PC-3 (cell line): ENCODE data around the gene SIAE. TPM values are rescaled to one million over a fixed set of nuclear protein-coding genes. Genes with fewer than 3 reads are reported as not detected.

Experiments
- ATAC-seq: fragments of 200-7000 bp; cut with Tn5 transposase; 2 replicates; pipeline ENCODE4 v1.9.1; 2020; ENCODE audit warnings: mild to moderate bottlenecking, moderate library complexity
- BruUV-seq: library from RNA; stranded (reverse); fragments of 400-500 nt; replicated peaks from 2 replicates; lab custom pipeline; 2021; lab: Mats Ljungman, UMichigan
- CTCF ChIA-PET: fragments of 300-600 bp; sonication (Branson Sonifier 250); formaldehyde crosslinking; loops from one replicate; lab custom pipeline; 2022; ENCODE audit warnings: antibody characterized with exemption; lab: Charles Lee
- POLR2A ChIA-PET: fragments of 300-600 bp; sonication (Branson Sonifier 250); formaldehyde crosslinking; loops from one replicate; lab custom pipeline; 2022; ENCODE audit warnings: antibody characterized with exemption; ENCODE audit not compliant: unreplicated experiment; lab: Charles Lee
- DNase-seq: peaks from one replicate; pipeline ENCODE4 v3.0.0-alpha.2; 2015
- H2AFZ ChIP-seq: fragments of 300-600 bp; sonication (generic); 2 replicates; pipeline ENCODE4 v1.6.0; 2016; ENCODE audit warnings: antibody characterized with exemption, low read length
- H3F3A ChIP-seq: fragments of 300-600 bp; sonication (generic); one replicate; pipeline ENCODE4 v1.6.0; 2017; ENCODE audit warnings: antibody characterized with exemption, low read length, control low read depth, mild to moderate bottlenecking; ENCODE audit not compliant: unreplicated experiment
- H3K27ac ChIP-seq: fragments of 300-600 bp; sonication (generic); 2 replicates; pipeline ENCODE4 v1.5.1; 2016; ENCODE audit warnings: mild to moderate bottlenecking, low read length
- H3K27me3 ChIP-seq: fragments of 300-600 bp; sonication (generic); 2 replicates; pipeline ENCODE4 v1.6.1; 2016; ENCODE audit warnings: low read length, mixed read lengths
- H3K36me3 ChIP-seq: fragments of 300-600 bp; sonication (generic); 2 replicates; pipeline ENCODE4 v1.6.1; 2016; ENCODE audit warnings: low read depth, mixed run types, low read length, mixed read lengths
- H3K4me1 ChIP-seq: fragments of 300-600 bp; sonication (generic); 2 replicates; pipeline ENCODE4 v1.5.1; 2016; ENCODE audit warnings: low read length; ENCODE audit not compliant: insufficient read depth
- H3K4me2 ChIP-seq: fragments of 300-600 bp; sonication (generic); 2 replicates; pipeline ENCODE4 v1.6.0; 2016; ENCODE audit warnings: low read length
- H3K4me3 ChIP-seq: fragments of 300-600 bp; sonication (generic); 2 replicates; pipeline ENCODE4 v1.5.1; 2016; ENCODE audit warnings: mild to moderate bottlenecking, low read length, mixed read lengths
- H3K79me2 ChIP-seq: fragments of 300-600 bp; sonication (generic); 2 replicates; pipeline ENCODE4 v1.6.1; 2017; ENCODE audit warnings: low read length, mixed read lengths
- H3K9ac ChIP-seq: fragments of 300-600 bp; sonication (generic); 2 replicates; pipeline ENCODE4 v1.6.0; 2016; ENCODE audit warnings: mild to moderate bottlenecking, low read length
- H3K9me2 ChIP-seq: fragments of 300-600 bp; sonication (generic); replicated peaks from 2 replicates; pipeline ENCODE4 v1.6.1; 2016; ENCODE audit warnings: mixed run types, low read length, mixed read lengths
- H3K9me3 ChIP-seq: fragments of 300-600 bp; sonication (generic); 2 replicates; pipeline ENCODE4 v1.6.1; 2016; ENCODE audit warnings: low read length, mixed read lengths
- H4K20me1 ChIP-seq: fragments of 300-600 bp; sonication (generic); 2 replicates; pipeline ENCODE4 v1.6.1; 2016; ENCODE audit warnings: low read length, mixed read lengths
- EZH2 ChIP-seq: fragments of 300-600 bp; sonication (generic); IDR thresholded peaks from one replicate; pipeline ENCODE4 v1.6.1; 2017; ENCODE audit warnings: antibody characterized with exemption, mild to moderate bottlenecking, low read length; ENCODE audit not compliant: unreplicated experiment
- EZH2phosphoT487 ChIP-seq: fragments of 300-600 bp; sonication (generic); IDR thresholded peaks from 2 replicates; pipeline ENCODE4 v1.6.1; 2018; ENCODE audit warnings: mild to moderate bottlenecking, antibody characterized with exemption, low read length, borderline replicate concordance
- intact Hi-C: fragments of 100-400 bp; cut with micrococcal nuclease; formaldehyde crosslinking; loops from 2 replicates; pipeline ENCODE4 v1.9.0; 2023
- total RNA-seq: library from RNA; depleted of rRNA; stranded (reverse); fragments of >200 nt; gene quantifications from 2 replicates; pipeline ENCODE4 v1.2.3, GENCODE V29; 2014
- TF ChIP-seq, protein P1 (sequence below): fragments of 300-600 bp; sonication (generic); conservative IDR thresholded peaks from 2 replicates; pipeline ENCODE4 v1.5.1; 2017; ENCODE audit warnings: antibody characterized with exemption, low read depth, mild to moderate bottlenecking, low read length

The SIAE gene
- total RNA-seq, 1 experiment from 2014 or later = 17.6 TPM

DNA sequence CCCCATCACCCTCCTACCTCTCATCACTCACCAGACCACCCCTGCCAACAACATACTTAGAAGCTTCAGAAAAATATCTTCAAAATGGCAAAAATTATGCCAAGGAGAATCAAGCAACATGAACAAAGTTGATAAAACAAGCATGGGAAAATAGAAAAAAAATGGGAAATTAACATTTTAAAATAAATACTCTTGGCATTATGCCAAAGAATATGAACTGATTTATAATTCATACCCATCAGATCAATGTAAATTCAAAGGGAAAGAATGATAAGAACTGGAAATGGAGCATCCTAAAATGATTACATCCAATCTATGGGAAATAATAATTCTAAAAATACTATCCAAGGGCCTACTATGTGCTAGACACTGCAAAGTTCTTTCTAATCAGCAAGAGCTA, 12.0 kb downstream of the SIAE start:
- Histone ChIP-seq H4K20me1 (no peaks in the 10 kb centered on the region), H3K27me3 (no peaks in the 10 kb centered on the region), H3K9ac (no peak overlapping the region), H2AFZ (no peak overlapping the region), H3K4me2 (no peak overlapping the region), H3K9me3 (no peaks in the 10 kb centered on the region), H3K9me2 (no peaks in the 10 kb centered on the region), H3K4me3 (no peak overlapping the region), H3K4me1 (no peaks in the 10 kb centered on the region), H3K36me3 (peaks cover 4% of the 10 kb centered on the region; the same call in 1 of the 2 replicates), H3F3A (no peaks in the 10 kb centered on the region), H3K27ac (no peak overlapping the region), H3K79me2 (no peaks in the 10 kb centered on the region)
- DNase-seq (no peak), ATAC-seq (no peak)
- no TSS peak for BruUV-seq
- CTCF ChIA-PET = no interaction called here
- intact Hi-C loops = no loop called here
- POLR2A ChIA-PET = no interaction called here
- TF ChIP-seq EZH2 (no peak), EZH2phosphoT487 (no peak)
- TF ChIP-seq, protein P1, sequence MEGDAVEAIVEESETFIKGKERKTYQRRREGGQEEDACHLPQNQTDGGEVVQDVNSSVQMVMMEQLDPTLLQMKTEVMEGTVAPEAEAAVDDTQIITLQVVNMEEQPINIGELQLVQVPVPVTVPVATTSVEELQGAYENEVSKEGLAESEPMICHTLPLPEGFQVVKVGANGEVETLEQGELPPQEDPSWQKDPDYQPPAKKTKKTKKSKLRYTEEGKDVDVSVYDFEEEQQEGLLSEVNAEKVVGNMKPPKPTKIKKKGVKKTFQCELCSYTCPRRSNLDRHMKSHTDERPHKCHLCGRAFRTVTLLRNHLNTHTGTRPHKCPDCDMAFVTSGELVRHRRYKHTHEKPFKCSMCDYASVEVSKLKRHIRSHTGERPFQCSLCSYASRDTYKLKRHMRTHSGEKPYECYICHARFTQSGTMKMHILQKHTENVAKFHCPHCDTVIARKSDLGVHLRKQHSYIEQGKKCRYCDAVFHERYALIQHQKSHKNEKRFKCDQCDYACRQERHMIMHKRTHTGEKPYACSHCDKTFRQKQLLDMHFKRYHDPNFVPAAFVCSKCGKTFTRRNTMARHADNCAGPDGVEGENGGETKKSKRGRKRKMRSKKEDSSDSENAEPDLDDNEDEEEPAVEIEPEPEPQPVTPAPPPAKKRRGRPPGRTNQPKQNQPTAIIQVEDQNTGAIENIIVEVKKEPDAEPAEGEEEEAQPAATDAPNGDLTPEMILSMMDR = no peak

DNA sequence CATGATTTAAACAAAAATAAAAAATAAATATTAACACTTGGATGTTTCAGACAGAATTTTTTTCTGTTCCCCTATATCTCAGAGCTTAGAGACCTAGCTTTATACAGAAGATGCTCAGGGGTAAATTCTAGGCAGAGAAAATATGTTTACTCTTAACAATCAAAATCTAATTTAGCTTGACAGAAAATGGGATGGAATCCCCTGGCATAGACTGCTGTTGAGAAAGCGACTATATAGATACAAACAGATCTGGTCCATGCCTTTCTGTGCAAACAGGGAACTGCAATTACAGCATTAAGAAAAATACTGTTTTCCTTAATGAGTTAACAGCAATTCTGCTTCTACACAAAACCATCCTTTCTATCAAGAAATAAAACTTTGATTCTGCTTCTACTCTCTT, 14.6 kb downstream of the SIAE start:
- intact Hi-C loops = no loop called here

DNA sequence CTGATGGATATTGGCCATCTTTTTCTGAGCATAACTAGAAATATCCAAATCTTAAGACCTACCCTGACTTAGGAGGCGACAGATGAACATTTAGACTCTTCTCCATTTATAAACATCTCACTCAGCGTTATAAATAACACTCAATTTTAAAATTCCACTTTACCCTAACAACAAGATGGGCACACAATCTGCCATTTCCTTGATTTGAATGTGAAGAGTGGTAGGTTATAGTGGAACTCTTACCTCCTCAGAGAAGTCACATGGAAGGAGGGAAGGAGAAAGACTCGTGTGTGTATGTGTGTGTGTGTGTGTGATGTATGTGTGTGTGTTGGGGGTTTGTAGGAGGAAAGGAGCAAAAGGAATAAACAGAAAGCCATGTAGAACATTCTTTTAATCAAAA, 15.0 kb downstream of the SIAE start:
- H3K9ac ChIP-seq = no peak overlapping the region

More for the DNA sequence above, 14.6 kb downstream of the SIAE start:
- no peaks in the 10 kb centered on the region for H3K27me3 ChIP-seq
- H3K36me3 ChIP-seq = peaks cover 4% of the 10 kb centered on the region; the same call in 1 of the 2 replicates
- BruUV-seq = no TSS peak
- ATAC-seq (no peak), DNase-seq (no peak)
- POLR2A ChIA-PET = no interaction called here
- no peak overlapping the region for H3K9ac ChIP-seq
- no peaks in the 10 kb centered on the region for H3K9me3 ChIP-seq
- H3K4me2 ChIP-seq = no peak overlapping the region
- H3K4me1 ChIP-seq = no peaks in the 10 kb centered on the region
- CTCF ChIA-PET = no interaction called here
- no peaks in the 10 kb centered on the region for H3K79me2 ChIP-seq
- TF ChIP-seq EZH2 (no peak), EZH2phosphoT487 (no peak)
- TF ChIP-seq, protein P1 = no peak
- no peak overlapping the region for H2AFZ ChIP-seq
- no peaks in the 10 kb centered on the region for H4K20me1 ChIP-seq
- no peaks in the 10 kb centered on the region for H3K9me2 ChIP-seq
- no peaks in the 10 kb centered on the region for H3F3A ChIP-seq
- H3K4me3 ChIP-seq = no peak overlapping the region
- H3K27ac ChIP-seq = no peak overlapping the region

More for the DNA sequence above, 15.0 kb downstream of the SIAE start:
- BruUV-seq = no TSS peak
- Histone ChIP-seq H3K79me2 (no peaks in the 10 kb centered on the region), H3K4me2 (no peak overlapping the region), H3K36me3 (peaks cover 4% of the 10 kb centered on the region; the same call in 1 of the 2 replicates), H3F3A (no peaks in the 10 kb centered on the region), H3K4me3 (no peak overlapping the region), H3K9me3 (no peaks in the 10 kb centered on the region), H3K27ac (no peak overlapping the region), H3K27me3 (no peaks in the 10 kb centered on the region), H2AFZ (no peak overlapping the region), H3K9me2 (no peaks in the 10 kb centered on the region), H4K20me1 (no peaks in the 10 kb centered on the region), H3K4me1 (no peaks in the 10 kb centered on the region)
- intact Hi-C loops = no loop called here
- ATAC-seq = no peak
- DNase-seq = no peak
- POLR2A ChIA-PET = no interaction called here
- TF ChIP-seq, protein P1 = no peak
- TF ChIP-seq EZH2phosphoT487 (no peak), EZH2 (no peak)
- CTCF ChIA-PET = no interaction called here
